Measurements from ENCODE around the gene PDHX. TPM values are rescaled to one million over a fixed set of nuclear protein-coding genes. Genes with fewer than 3 reads are reported as not detected.

PDHX gene
- total and polyA plus RNA-seq, 5 experiments from 2014 or later: 14.3 to 46.6 (median 15.4) TPM

DNA sequence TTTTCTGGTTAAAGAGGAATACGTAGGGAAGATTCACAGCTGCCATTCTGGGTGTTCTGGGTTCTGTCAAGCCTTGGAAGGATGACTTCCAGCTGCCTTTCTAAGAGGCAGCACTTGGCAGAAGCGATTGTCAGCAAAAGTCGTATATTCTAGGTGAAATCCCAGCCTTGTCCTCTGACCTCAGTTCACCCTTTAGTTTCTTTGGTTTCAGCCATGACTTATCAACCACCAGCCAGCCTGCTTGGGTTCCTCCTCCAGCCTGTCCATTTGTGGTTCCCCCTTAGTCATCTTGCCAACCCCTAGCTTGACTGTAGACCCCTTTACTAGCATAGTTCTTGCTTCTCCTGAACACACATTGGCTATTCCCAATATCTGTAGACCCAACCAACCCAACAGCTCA lies 120.2 kb downstream of the PDHX start:
- Mint-ChIP-seq H3K27me3 (no peaks in the 10 kb centered on the region), H3K36me3 (no peaks in the 10 kb centered on the region), H3K27ac (peak overlapping the region in 1 of 10 donors; percentile 53), H3K9me3 (peaks cover 0 to 10% (median 0%) of the 10 kb centered on the region in 9 donors), H3K4me3 (no peak overlapping the region), H3K4me1 (peaks cover 20 to 62% (median 34%) of the 10 kb centered on the region in 4 donors)
- ATAC-seq (no peak), DNase-seq (no peak)
- POLR2A ChIA-PET: interaction anchor here (1.0 kb wide), 2 partner anchors 8 to 11 kb away, joined by 3 to 4 read pairs; no protein-coding TSS in a partner anchor

DNA sequence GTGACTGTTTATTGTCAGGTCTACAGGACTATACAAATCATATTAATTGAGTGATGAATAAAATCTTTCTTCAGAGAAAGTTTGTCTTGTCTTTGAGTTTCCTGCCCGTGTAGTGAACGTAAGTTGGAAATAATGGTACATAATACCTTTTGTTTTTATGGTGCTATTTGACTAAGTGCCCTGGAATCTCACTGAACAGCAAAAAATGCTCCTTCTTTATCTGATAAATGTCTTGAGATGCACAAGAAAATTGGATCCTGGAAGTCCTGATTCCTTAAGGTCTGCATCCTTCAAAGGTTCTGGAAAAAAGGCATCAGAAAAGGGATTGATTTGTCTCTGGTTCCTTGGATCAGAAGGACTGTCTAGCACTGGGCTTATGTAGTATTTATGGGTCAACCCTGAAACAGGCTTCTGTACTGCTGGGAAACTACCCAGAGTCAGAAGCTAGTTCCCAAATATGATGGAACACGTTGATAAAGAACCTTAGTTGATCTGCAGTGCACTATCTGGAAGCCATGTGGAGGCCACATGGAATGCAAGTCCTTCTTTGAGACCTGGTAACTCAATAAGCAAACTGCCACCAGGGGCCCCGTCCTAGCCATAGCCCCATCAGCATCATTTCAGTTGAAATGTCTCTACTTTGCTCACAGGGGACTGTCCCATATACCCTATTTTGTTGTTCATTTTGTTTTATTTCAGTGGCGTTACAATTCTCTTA lies 122.0 kb downstream of the PDHX start:
- no peak overlapping the region for H3K4me3 Mint-ChIP-seq
- peaks cover 0 to 10% (median 0%) of the 10 kb centered on the region in 9 donors for H3K9me3 Mint-ChIP-seq
- POLR2A ChIA-PET: no interaction called here
- ATAC-seq (no peak), DNase-seq (no peak)
- H3K36me3 Mint-ChIP-seq: no peaks in the 10 kb centered on the region
- H3K27ac Mint-ChIP-seq: peak overlapping the region in 3 of 10 donors; percentile 17 to 91 (median 54)
- peaks cover 18 to 60% (median 36%) of the 10 kb centered on the region in 4 donors for H3K4me1 Mint-ChIP-seq
- H3K27me3 Mint-ChIP-seq: no peaks in the 10 kb centered on the region

DNA sequence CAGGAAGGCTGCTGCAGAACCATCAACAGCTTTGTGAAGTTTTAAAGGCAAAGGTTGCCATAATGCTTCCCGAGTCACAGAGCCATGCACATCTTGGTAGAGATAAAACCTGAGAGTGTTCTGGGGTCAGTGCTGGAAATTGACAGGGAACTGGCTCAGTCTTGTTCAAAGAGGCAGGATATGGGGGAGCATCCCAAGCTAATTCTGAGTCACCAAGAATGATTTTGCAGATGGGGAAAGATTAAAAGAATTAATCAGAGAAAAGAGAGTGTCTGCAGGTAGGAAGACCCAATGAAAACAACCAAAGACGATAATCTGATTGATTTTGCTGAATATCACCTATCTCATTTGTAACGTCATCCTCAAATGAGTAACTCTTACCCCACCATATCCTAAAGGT lies 122.7 kb downstream of the PDHX start:
- DNase-seq (no peak), ATAC-seq (no peak)
- Mint-ChIP-seq H3K4me1 (peaks cover 12 to 60% (median 31%) of the 10 kb centered on the region in 4 donors), H3K4me3 (no peak overlapping the region), H3K36me3 (no peaks in the 10 kb centered on the region), H3K27me3 (no peaks in the 10 kb centered on the region), H3K27ac (peak overlapping the region in 4 of 10 donors; percentile 36 to 94 (median 80)), H3K9me3 (peaks cover 0 to 10% (median 0%) of the 10 kb centered on the region in 9 donors)
- POLR2A ChIA-PET: no interaction called here

DNA sequence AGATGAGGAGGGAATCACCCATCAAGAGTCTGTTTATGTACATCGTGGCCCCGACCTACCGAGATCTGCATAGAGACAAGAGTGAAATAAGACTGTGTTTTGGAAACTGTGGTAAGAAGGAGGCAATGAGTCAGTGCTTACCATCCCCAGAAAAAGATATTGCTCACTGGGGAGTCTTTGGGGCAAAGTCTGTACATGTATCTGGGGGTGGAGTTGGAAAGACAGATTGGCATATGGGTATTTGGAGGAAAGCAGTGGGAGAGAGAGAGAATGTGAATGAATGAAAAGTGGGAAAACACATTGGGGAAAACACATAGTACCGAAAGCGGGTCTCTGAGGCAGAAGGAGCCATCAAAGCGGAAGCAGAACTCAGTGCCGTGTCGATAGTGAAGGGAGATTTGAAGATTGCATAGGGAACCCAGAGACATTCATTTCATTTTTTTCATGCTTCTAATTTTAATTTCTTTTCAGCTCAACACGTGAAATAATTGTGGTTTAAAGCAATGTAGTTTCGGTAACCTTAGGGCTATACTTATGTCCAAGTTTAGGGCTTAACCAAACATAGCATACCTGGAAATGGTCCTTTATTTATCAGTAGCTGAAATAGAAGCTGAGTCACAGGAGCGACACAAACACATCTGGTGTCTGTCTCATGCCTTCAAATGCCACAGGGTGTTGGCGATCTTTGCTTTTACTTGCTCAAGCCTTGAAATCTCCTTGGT lies 124.0 kb downstream of the PDHX start:
- Mint-ChIP-seq H3K9me3 (peaks cover 0 to 4% (median 0%) of the 10 kb centered on the region in 9 donors), H3K36me3 (no peaks in the 10 kb centered on the region), H3K4me3 (peak overlapping the region; percentile 6 to 84 (median 42)), H3K4me1 (peaks cover 14 to 68% (median 39%) of the 10 kb centered on the region in 4 donors), H3K27ac (peak overlapping the region in 9 of 10 donors; percentile 66 to 94 (median 90)), H3K27me3 (no peaks in the 10 kb centered on the region)
- POLR2A ChIA-PET: interaction anchor here (1.3 to 1.4 kb wide), 2 partner anchors 10 to 99 kb away, joined by 4 read pairs; partner anchors contain the start of gene CD44
- peak; percentile 61 to 78 for ATAC-seq
- DNase-seq: peak in 6 of 10 donors; percentile 21 to 76 (median 36)

DNA sequence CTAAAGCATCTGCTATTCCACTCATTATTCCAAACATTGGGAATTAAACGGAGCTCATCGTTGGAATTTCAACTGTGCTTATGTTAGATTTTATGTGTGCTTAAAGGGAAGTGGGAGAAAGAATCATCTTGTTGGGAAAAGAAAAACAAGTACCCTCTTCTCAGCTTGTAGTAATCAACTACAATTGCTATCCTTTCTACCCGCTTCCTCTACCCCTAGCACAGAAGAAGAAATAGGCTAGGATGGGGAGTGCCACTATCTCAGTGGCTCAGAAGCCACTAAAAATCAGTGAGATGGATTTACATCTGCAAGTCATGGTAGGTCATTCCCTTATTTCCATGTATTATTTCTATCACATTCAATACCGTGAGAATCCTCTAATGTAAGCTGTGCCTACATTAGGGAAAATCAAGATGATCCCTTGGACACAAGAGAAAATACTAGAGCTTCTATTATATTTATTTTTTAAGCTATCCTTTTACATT lies 124.7 kb downstream of the PDHX start:
- no peak for DNase-seq
- H3K27me3 Mint-ChIP-seq: no peaks in the 10 kb centered on the region
- H3K27ac Mint-ChIP-seq: peak overlapping the region in 6 of 10 donors; percentile 24 to 94 (median 82)
- H3K4me3 Mint-ChIP-seq: peak overlapping the region in 2 of 10 donors; percentile 84
- POLR2A ChIA-PET: interaction anchor here (0.7 to 1.4 kb wide), 3 partner anchors 9 to 98 kb away, joined by 3 to 4 read pairs (median 4); partner anchors contain the start of gene CD44
- peaks cover 0 to 4% (median 0%) of the 10 kb centered on the region in 9 donors for H3K9me3 Mint-ChIP-seq
- H3K36me3 Mint-ChIP-seq: no peaks in the 10 kb centered on the region
- no peak for ATAC-seq
- H3K4me1 Mint-ChIP-seq: peaks cover 19 to 71% (median 45%) of the 10 kb centered on the region in 4 donors

DNA sequence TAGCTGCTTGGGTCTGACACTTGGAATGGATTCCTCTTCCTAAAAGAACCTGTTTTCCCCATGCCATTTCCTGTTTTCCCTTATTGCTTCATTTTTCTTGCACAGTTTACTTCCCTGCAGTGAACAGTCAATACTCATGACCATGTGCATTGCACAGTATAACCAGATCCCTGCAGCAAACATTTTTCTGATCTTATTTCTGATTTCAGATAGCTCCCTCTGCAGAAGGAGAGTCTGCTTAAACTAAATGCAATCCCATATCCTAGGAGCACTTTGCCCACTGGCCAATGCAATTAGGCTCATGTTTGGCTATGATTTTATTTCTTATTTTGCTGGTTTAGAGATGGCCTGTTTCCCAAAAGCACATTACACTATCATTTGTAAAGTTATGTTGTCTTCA lies 125.8 kb downstream of the PDHX start:
- POLR2A ChIA-PET: interaction anchor here (1.0 kb wide), 1 partner anchor 25 kb away, joined by 3 read pairs; no protein-coding TSS in a partner anchor
- no peak for DNase-seq
- Mint-ChIP-seq H3K27me3 (no peaks in the 10 kb centered on the region), H3K4me3 (no peak overlapping the region), H3K9me3 (peaks cover 0 to 4% (median 0%) of the 10 kb centered on the region in 9 donors), H3K4me1 (peaks cover 25 to 77% (median 53%) of the 10 kb centered on the region in 4 donors), H3K27ac (peak overlapping the region in 7 of 10 donors; percentile 5 to 97 (median 79)), H3K36me3 (no peaks in the 10 kb centered on the region)
- ATAC-seq: no peak

DNA sequence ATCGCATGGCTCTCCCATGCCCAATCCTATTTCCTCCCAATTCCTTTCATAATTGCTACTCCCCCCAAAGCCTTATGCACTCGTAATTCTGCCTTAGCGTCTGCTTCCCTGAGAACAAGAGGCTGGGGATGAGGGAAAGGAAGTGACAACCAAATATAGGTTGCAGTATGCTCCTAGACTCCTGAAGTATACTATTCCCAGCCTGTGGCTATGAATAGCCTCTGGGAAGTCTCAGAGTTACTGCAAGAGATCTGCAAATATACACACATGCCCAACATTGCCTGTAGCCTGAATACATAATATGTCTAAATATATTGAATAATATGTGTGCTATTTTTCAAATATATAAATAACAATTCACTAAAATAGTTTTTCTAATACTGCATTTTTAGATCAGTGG lies 126.5 kb downstream of the PDHX start:
- ATAC-seq: no peak
- no peaks in the 10 kb centered on the region for H3K27me3 Mint-ChIP-seq
- H3K27ac Mint-ChIP-seq: peak overlapping the region in 9 of 10 donors; percentile 41 to 100 (median 84)
- H3K36me3 Mint-ChIP-seq: no peaks in the 10 kb centered on the region
- peaks cover 24 to 82% (median 59%) of the 10 kb centered on the region in 4 donors for H3K4me1 Mint-ChIP-seq
- POLR2A ChIA-PET: no interaction called here
- no peak for DNase-seq
- H3K4me3 Mint-ChIP-seq: no peak overlapping the region
- peaks cover 0 to 4% (median 0%) of the 10 kb centered on the region in 9 donors for H3K9me3 Mint-ChIP-seq

DNA sequence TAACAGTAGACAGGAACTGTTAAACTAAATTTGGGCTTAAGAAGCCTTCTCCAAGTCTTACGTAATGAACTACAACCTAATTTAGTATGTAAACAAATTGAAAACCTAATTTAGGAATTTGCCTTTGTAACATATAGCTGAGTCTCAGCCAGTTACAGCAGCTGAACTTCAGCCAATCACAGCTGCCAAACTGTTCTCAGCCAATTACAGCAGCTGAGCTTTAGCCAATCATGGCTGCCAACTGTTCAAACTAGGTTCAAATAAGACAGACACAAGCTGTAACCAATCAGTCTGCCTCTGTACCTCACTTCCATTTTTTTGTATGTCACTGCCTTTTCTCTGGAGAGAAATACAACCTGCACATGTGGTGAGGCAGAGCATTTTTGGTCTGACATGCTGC lies 127.5 kb downstream of the PDHX start:
- DNase-seq (no peak), ATAC-seq (no peak)
- peaks cover 0 to 4% (median 0%) of the 10 kb centered on the region in 9 donors for H3K9me3 Mint-ChIP-seq
- POLR2A ChIA-PET: interaction anchor here (0.8 to 4.2 kb wide), 5 partner anchors 8 to 122 kb away, joined by 3 to 22 read pairs (median 4); no protein-coding TSS in a partner anchor
- peaks cover 0 to 2% (median 0%) of the 10 kb centered on the region in 3 donors for H3K36me3 Mint-ChIP-seq
- H3K4me1 Mint-ChIP-seq: peaks cover 28 to 90% (median 68%) of the 10 kb centered on the region in 4 donors
- peak overlapping the region in 3 of 10 donors; percentile 85 to 100 (median 97) for H3K27ac Mint-ChIP-seq
- H3K4me3 Mint-ChIP-seq: no peak overlapping the region
- H3K27me3 Mint-ChIP-seq: no peaks in the 10 kb centered on the region

DNA sequence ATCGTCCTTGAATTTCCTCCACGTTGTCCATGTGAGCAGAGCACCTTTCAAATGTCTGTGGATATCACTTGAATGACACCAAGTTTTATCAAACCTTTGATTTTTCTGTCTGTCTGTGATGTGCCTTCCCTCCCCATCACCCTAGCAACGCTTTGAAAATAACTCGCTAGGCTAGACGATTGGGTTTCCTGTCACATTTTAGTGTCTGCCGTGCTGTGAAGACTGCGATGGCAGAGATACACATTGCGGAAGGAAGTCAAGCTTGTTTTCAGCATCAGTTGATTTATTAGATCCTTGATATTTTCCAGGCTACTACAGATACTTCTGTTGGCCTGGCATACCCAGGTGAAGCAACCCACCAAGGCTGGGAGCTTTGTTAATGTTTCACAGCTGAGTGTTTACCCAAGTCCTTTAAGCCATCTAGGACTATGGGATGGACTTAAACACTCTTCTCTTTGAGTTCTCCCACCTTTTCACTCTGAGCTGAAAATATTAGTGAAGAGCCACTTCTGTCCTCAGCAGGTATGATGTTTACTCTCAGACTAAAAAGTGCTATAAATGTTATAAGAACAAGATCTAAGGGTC lies 128.9 kb downstream of the PDHX start:
- H3K4me1 Mint-ChIP-seq: peaks cover 31 to 92% (median 78%) of the 10 kb centered on the region in 4 donors
- DNase-seq (peak; percentile 40 to 95 (median 86)), ATAC-seq (peak; percentile 70 to 82)
- POLR2A ChIA-PET: interaction anchor here (0.8 to 4.2 kb wide), 8 partner anchors 9 to 192 kb away, joined by 3 to 39 read pairs (median 4); partner anchors contain the start of gene CD44
- H3K36me3 Mint-ChIP-seq: peaks cover 0 to 2% (median 0%) of the 10 kb centered on the region in 3 donors
- H3K27me3 Mint-ChIP-seq: no peaks in the 10 kb centered on the region
- H3K4me3 Mint-ChIP-seq: peak overlapping the region; percentile 70 to 96 (median 88)
- H3K27ac Mint-ChIP-seq: peak overlapping the region; percentile 97 to 100 (median 100)
- H3K9me3 Mint-ChIP-seq: peaks cover 0 to 3% (median 0%) of the 10 kb centered on the region in 9 donors

Data from naive thymus-derived CD8-positive, alpha-beta T cell (primary cell).